ENCODE measurements around the gene IL1RAPL1.
"Not testable (repeated sequence)": the region's sequence is repeated elsewhere in the genome, so short reads cannot be mapped to it uniquely, and the experiment has no call there.

IL1RAPL1 gene

GRCh38 chrX:28628120-28628519 lies 40.9 kb downstream of the IL1RAPL1 start:
- DNase-seq: no peak

DNA sequence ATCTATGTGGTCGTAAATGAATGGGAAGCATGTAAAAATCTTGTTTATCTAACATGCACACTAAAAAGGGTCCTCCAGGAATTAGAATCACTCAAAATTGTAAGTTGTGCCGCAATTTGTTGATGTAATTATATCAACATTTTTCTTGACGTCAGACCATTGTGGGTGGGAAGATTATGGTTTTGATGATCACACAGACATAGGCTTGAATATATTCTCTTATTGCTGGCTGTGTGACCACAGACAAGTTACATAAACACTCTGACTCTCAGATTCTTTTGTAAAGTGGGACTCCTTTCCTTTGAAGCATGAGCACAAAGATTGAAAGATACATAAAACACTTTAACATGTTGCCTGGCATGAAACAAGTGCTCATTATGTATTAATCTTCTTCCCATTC lies 51.5 kb downstream of the IL1RAPL1 start:
- DNase-seq: no peak

- DNase-seq: no peak
Measured at GRCh38 chrX:28639451-28639850, 52.2 kb downstream of the IL1RAPL1 start.

DNA sequence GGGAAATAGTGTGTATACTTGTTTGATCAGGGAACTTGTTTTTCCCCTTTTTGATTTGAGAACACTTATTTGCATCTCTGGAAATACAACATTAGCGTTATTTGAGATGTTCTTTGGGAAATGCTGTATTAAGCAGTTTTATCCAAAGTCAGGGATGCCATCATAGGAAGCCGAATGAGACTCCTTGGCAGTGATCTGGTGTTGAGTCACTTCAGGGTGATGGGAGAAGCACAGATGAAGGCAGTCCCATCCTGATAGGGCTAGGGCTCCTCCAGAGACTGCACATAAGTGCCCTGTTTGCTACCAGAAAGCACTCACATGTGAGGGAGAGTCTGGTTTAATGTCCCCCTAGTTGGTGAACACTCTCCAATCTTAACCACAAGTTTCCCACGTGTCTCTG lies 62.3 kb downstream of the IL1RAPL1 start:
- no peak for DNase-seq

- no peak for DNase-seq
Measured at GRCh38 chrX:28651186-28651585, 63.9 kb downstream of the IL1RAPL1 start.

- no peak for DNase-seq
Measured at GRCh38 chrX:28659269-28659668, 72.0 kb downstream of the IL1RAPL1 start.

DNA sequence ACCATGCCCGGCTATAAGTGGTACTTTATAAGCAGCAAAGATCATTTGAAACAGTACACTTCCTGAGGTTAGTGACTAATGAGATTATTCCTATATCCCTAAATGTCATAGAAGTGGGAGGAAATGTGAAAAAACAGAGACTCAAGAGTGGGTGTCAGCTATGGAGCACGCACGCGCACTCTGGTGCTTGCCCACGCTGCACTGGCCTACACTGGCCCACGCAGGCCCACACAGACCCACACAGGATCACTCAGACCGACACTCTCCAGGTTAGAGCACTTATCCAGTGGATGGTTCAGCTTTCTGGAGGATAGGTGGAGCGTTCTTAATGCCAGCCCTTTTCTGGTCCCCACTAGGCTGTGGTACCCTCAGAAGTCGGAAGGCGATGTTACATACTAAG lies 78.5 kb downstream of the IL1RAPL1 start:
- DNase-seq: no peak

DNA sequence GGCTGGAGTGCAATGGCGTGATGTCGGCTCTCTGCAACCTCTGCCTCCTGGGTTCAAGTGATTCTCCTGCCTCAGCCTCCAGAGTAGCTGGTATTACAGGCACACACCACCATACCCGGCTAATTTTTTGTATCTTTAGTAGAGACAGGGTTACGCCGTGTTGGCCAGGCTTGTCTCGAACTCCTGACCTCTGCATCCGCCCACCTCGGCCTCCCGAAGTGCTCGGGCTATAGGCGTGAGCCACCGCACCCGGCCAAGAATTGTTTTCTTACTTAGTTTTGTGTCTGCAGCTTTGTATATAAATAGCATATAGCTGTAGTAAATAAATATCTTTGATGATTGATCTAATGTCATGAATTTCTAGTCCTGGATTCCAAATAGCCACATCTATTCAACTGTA lies 81.1 kb downstream of the IL1RAPL1 start:
- DNase-seq: no peak

GRCh38 chrX:28668957-28669356 lies 81.7 kb downstream of the IL1RAPL1 start:
- no peak for DNase-seq

DNA sequence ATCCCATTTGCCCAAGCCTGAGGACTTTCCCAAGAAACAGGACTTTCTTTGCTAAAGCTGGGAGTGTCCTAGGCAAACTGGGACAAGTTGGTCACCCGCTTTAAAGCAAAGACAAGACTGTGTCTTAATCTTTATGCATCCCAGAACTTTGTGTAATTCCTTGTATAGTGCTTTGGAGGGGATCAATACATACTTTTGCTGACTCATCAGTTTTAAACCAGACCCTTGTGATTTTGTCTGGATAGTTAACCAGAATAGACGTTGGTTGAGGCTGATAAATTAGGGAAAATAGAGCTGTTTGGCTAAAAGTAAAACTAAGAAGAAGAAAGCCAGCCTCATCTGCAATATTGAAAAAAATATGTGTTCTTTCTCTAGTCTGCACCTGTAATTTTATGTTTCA lies 82.8 kb downstream of the IL1RAPL1 start:
- DNase-seq: no peak

GRCh38 chrX:28675173-28675572 lies 87.9 kb downstream of the IL1RAPL1 start:
- no peak for DNase-seq

DNA sequence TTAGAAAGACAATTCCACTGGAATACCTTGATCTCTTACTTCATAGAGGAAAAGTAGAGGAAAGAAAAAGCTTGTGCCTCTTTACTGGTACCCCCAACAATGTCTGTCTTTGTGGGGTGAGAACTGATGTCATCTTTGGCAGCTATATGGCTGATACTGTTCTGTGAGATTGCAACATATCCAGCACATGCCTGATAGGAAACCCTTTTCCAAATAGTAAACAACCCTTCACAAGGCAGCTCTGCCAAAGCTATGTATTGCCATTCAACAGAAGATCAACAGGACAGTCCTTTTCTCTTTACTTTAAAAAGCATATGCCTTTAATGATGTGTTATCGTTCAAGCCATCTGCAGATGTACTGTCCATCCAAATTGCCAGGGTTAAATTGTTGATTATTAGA lies 105.9 kb downstream of the IL1RAPL1 start:
- DNase-seq: no peak

DNA sequence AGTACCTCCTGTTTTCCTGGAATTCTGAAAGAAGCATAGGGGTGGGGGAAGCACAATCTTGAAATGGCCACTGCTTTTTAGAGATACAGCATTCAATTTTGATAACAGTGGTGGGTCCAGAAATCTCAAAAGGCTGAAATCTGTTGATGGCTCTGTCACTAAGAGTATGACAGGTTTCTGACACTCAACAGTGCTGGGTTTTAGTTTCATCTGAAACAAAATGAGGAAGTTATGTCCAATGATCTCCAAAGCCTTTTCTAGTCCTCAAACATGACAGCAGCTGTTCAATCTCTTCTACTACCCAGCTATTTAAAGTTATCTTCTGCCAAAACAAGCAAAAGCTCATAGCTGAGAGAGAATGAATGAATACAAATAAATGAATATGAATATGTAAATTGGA lies 110.5 kb downstream of the IL1RAPL1 start:
- no peak for DNase-seq

DNA sequence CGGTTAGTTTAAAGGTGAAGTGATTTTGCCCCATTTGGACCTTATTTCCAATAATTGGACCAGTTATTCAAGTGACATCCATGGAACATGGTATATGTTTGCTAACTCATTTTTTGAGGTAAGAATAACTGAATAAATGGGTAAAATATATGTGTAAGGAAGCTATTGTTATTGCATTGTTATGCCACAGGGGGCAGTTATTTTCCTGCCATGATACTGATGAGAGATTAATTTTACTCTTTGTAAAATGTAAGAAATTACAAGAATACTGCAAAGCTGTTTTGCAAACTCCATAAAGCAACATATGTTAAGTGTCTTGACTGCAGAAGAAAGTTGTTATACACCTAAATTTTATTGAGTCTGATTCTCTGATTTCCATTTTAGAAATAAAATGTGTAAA lies 114.0 kb downstream of the IL1RAPL1 start:
- DNase-seq: no peak

GRCh38 chrX:28706964-28707363 lies 119.7 kb downstream of the IL1RAPL1 start:
- no peak for DNase-seq

GRCh38 chrX:28709421-28709820 lies 122.2 kb downstream of the IL1RAPL1 start:
- DNase-seq: no peak

- no peak for DNase-seq
Measured at GRCh38 chrX:28717864-28718263, 130.6 kb downstream of the IL1RAPL1 start.

DNA sequence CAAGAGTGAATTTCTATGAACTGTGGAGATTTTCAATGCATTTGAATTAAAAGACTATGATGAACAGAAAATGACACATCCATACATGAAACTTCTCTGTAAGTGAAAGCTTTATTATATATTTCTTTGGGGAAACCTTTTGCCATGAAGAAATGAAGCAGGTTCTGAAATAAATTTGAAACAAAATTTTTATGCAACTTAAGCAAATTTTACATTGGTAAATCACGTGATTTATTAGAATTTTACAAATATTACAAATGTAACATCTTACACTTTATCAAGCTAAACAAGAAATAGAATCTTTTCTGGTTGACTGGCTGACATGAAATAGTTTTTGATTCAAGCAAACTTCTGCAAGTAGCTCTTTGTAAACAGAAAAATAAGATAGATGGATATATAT lies 131.2 kb downstream of the IL1RAPL1 start:
- no peak for DNase-seq

GRCh38 chrX:28719620-28720019 lies 132.4 kb downstream of the IL1RAPL1 start:
- DNase-seq: no peak

DNA sequence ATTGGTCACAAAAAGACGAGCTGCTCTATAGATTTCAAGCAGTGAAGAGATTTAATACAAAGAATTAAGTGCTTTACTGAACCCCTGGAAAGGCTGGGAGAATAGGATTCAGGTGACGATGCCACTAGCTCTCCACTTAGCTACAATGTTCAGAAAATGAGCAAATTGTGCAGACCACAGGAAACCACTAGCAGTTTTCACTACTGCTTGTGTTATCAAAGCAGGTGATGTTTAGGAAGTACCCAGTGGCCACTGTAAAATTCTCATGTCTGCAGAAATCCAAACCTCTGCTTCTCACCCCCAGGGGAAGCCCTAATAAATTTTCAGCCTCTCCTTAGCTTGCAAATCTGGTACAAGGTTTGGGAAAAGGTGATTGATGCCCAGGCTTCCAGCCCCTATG lies 165.1 kb downstream of the IL1RAPL1 start:
- DNase-seq: no peak

- no peak for DNase-seq
Measured at GRCh38 chrX:28756175-28756574, 168.9 kb downstream of the IL1RAPL1 start.

DNA sequence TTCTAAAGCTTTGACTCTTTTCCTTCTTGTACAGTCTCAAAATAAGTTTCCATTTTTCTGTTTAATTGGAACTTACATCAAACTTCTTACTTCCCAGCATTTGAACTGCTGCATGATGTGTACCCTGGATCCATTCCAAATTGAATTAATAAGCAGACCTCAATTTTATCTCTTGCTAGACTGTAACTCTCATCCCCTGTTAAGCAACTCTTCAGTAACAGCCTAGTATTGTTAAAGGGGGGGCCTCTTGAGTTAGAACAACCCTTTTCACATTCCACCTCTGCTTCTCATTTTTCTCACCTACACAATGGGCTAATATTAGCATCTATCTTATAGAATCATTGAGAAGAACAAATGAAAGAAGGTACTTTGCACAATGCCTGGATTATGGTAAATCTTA lies 169.4 kb downstream of the IL1RAPL1 start:
- DNase-seq: no peak

DNA sequence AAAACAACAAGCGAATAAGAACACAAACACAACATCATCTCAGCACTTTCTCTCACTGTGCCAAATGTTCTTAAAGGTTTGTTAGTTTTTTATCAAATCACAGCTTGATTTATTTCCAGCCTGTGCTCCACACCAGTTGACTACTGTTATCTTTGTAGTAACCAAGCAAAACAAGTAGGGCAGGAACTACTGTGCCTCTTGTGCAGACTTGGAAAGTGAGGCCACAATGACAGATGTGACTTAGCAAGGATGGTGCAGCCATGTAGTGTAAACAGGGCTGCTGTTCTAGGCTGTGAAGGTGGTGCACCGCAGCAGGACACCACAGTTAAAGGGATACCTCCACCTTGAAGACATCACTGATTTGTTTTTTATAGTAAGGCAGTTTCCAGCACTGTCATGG lies 170.0 kb downstream of the IL1RAPL1 start:
- no peak for DNase-seq

DNA sequence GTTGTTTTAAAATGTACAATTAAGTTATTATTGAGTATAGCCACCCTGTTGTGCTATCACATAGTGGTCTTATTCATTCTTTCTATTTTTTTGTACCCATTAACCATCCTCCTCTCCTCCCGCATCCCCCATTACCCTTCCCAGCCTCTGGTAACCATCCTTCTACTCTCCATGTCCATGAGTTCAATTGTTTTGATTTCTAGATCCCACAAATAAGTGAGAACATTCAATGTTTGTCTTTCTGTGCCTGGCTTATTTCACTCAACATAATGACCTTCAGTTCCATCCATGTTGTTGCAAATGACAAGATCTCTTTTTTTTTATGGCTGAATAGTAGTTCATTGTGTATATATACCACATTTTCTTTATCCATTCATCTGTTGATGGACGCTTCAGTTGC lies 179.3 kb downstream of the IL1RAPL1 start:
- DNase-seq: not testable (repeated sequence)

GRCh38 chrX:28773807-28774206 lies 186.6 kb downstream of the IL1RAPL1 start:
- no peak for DNase-seq

GRCh38 chrX:28787206-28787605 lies 200.0 kb downstream of the IL1RAPL1 start:
- DNase-seq: peak; percentile 28

Measured in HCEC 1CT (cell line).